OCI-LY3 (cell line): ENCODE data around the gene CRX.
A peak's percentile ranks its signal among the peaks of the same experiment; 100 is the strongest.
"Not testable (repeated sequence)": the region's sequence is repeated elsewhere in the genome, so short reads cannot be mapped to it uniquely, and the experiment has no call there.

Experiments
- H2AFZ ChIP-seq: fragments of 200-600, 300-600 bp; shearing (Covaris generic); 2 replicates; pipeline ENCODE4 v1.6.0; 2014; ENCODE audit warnings: antibody characterized with exemption, low read depth, low read length
- H3K27ac ChIP-seq: fragments of 200-600, 300-600 bp; sonication (generic); 2 replicates; pipeline ENCODE4 v1.5.1; 2014; ENCODE audit warnings: mild to moderate bottlenecking, low read length, moderate library complexity, mixed read lengths
- H3K27me3 ChIP-seq: fragments of 200-600, 300-600 bp; sonication (generic); 2 replicates; pipeline ENCODE4 v1.6.1; 2014; ENCODE audit warnings: low read depth, low read length, mixed read lengths
- H3K36me3 ChIP-seq: fragments of 200-600, 300-600 bp; sonication (generic); replicated peaks from 2 replicates; pipeline ENCODE3; 2014; ENCODE audit warnings: low read depth, low read length, mixed read lengths
- H3K4me1 ChIP-seq: fragments of 300-600, 200-600 bp; sonication (generic); 2 replicates; pipeline ENCODE4 v1.6.1; 2014; ENCODE audit warnings: low read length, mixed read lengths
- H3K4me2 ChIP-seq: fragments of 200-600, 300-600 bp; sonication (generic); 2 replicates; pipeline ENCODE4 v1.6.1; 2014; ENCODE audit warnings: low read length, mixed read lengths
- H3K4me3 ChIP-seq: fragments of 300-600, 200-600 bp; sonication (generic); 2 replicates; pipeline ENCODE4 v1.5.1; 2014; ENCODE audit warnings: antibody characterized with exemption, mild to moderate bottlenecking, low read length, moderate library complexity
- H3K79me2 ChIP-seq: fragments of 300-600, 200-600 bp; shearing (Covaris generic); 2 replicates; pipeline ENCODE4 v1.6.1; 2014; ENCODE audit warnings: mild to moderate bottlenecking, low read length, mixed read lengths
- H3K9ac ChIP-seq: fragments of 300-600, 200-600 bp; shearing (Covaris generic); 2 replicates; pipeline ENCODE4 v1.6.0; 2014; ENCODE audit warnings: mild to moderate bottlenecking, low read length, moderate library complexity
- H3K9me3 ChIP-seq: fragments of 200-600, 300-600 bp; shearing (Covaris generic); 2 replicates; pipeline ENCODE4 v1.6.1; 2014; ENCODE audit warnings: low read length, mixed read lengths; ENCODE audit not compliant: insufficient read depth
- H4K20me1 ChIP-seq: fragments of 200-600, 300-600 bp; sonication (generic); 2 replicates; pipeline ENCODE4 v1.6.1; 2016; ENCODE audit warnings: low read length, mixed read lengths; ENCODE audit not compliant: insufficient read depth
- CTCF ChIP-seq: fragments of 200-600, 300-600 bp; sonication (generic); IDR thresholded peaks from 2 replicates; pipeline ENCODE4 v1.5.1; 2014; ENCODE audit warnings: antibody characterized with exemption, low read length, low read depth
- EZH2phosphoT487 ChIP-seq: fragments of 200-600 bp; shearing (Covaris generic); IDR thresholded peaks from 2 replicates; pipeline ENCODE4 v1.6.1; 2018; ENCODE audit warnings: antibody characterized with exemption, mixed run types, low read depth

The CRX gene

GRCh38 chr19:47805313-47805712 is 16.4 kb upstream of the CRX start:
- Histone ChIP-seq H3K36me3 (no peaks in the 10 kb centered on the region), H3K9ac (no peak overlapping the region), H3K4me1 (no peaks in the 10 kb centered on the region), H3K9me3 (no peaks in the 10 kb centered on the region), H3K4me2 (no peak overlapping the region), H4K20me1 (no peaks in the 10 kb centered on the region), H2AFZ (no peak overlapping the region), H3K4me3 (no peak overlapping the region), H3K27ac (no peak overlapping the region), H3K79me2 (no peaks in the 10 kb centered on the region), H3K27me3 (no peaks in the 10 kb centered on the region; the same call in 1 of the 2 replicates)
- TF ChIP-seq EZH2phosphoT487 (no peak), CTCF (no peak)

- no peaks in the 10 kb centered on the region for H3K79me2 ChIP-seq
- no peak overlapping the region for H2AFZ ChIP-seq
- H3K9ac ChIP-seq, result no peak overlapping the region
- no peak overlapping the region for H3K4me2 ChIP-seq
- H3K9me3 ChIP-seq, result no peaks in the 10 kb centered on the region
- H3K4me1 ChIP-seq, result no peaks in the 10 kb centered on the region
- H3K27me3 ChIP-seq, result no peaks in the 10 kb centered on the region; the same call in 1 of the 2 replicates
- no peaks in the 10 kb centered on the region for H3K36me3 ChIP-seq
- H3K27ac ChIP-seq, result no peak overlapping the region
- no peak overlapping the region for H3K4me3 ChIP-seq
- TF ChIP-seq CTCF (no peak), EZH2phosphoT487 (no peak)
- no peaks in the 10 kb centered on the region for H4K20me1 ChIP-seq
Measured at GRCh38 chr19:47806435-47806834, 15.3 kb upstream of the CRX start.

GRCh38 chr19:47813304-47813994 is 8.3 kb upstream of the CRX start:
- no peak overlapping the region for H2AFZ ChIP-seq
- H3K27ac ChIP-seq, result no peak overlapping the region
- no peaks in the 10 kb centered on the region for H3K79me2 ChIP-seq
- no peaks in the 10 kb centered on the region for H3K36me3 ChIP-seq
- no peaks in the 10 kb centered on the region; the same call in 1 of the 2 replicates for H3K27me3 ChIP-seq
- no peaks in the 10 kb centered on the region for H3K4me1 ChIP-seq
- no peaks in the 10 kb centered on the region for H3K9me3 ChIP-seq
- H3K9ac ChIP-seq, result no peak overlapping the region
- H3K4me2 ChIP-seq, result no peak overlapping the region
- H4K20me1 ChIP-seq, result no peaks in the 10 kb centered on the region
- no peak overlapping the region for H3K4me3 ChIP-seq
- TF ChIP-seq EZH2phosphoT487, result no peak
- TF ChIP-seq CTCF, result peak; percentile 71

GRCh38 chr19:47813995-47814328 is 7.8 kb upstream of the CRX start:
- Histone ChIP-seq H3K27me3 (no peaks in the 10 kb centered on the region), H2AFZ (no peak overlapping the region), H4K20me1 (no peaks in the 10 kb centered on the region), H3K9ac (no peak overlapping the region), H3K9me3 (no peaks in the 10 kb centered on the region), H3K27ac (no peak overlapping the region), H3K36me3 (no peaks in the 10 kb centered on the region), H3K79me2 (no peaks in the 10 kb centered on the region), H3K4me2 (no peak overlapping the region), H3K4me1 (no peaks in the 10 kb centered on the region), H3K4me3 (no peak overlapping the region)
- TF ChIP-seq EZH2phosphoT487, result no peak
- TF ChIP-seq CTCF, result no peak

- H3K36me3 ChIP-seq, H3K27me3 ChIP-seq, H3K4me2 ChIP-seq, H2AFZ ChIP-seq, H4K20me1 ChIP-seq, H3K27ac ChIP-seq, H3K4me3 ChIP-seq, H3K9me3 ChIP-seq, H3K9ac ChIP-seq, H3K79me2 ChIP-seq: not testable (repeated sequence)
- H3K4me1 ChIP-seq, result peaks cover 14% of the 10 kb centered on the region
Measured at GRCh38 chr19:47816270-47816669, 5.5 kb upstream of the CRX start.

GRCh38 chr19:47818221-47818620 is 3.5 kb upstream of the CRX start:
- H2AFZ ChIP-seq, result not testable (repeated sequence)

More at GRCh38 chr19:47818221-47818620, 3.5 kb upstream of the CRX start:
- H3K9ac ChIP-seq, H3K9me3 ChIP-seq, H3K4me2 ChIP-seq, H3K36me3 ChIP-seq, H3K27ac ChIP-seq, H3K4me3 ChIP-seq, H4K20me1 ChIP-seq, H3K27me3 ChIP-seq, H3K79me2 ChIP-seq: not testable (repeated sequence)
- H3K4me1 ChIP-seq, result peaks cover 14% of the 10 kb centered on the region
